WI38 (cell line): ENCODE results near the gene KRTAP2-2.
"Not testable (repeated sequence)": the region's sequence is repeated elsewhere in the genome, so short reads cannot be mapped to it uniquely, and the experiment has no call there.

ENCODE experiments used
- H3K4me3 ChIP-seq: 2 replicates; pipeline ENCODE4 v1.5.1; 2011; ENCODE audit warnings: low read depth, mild to moderate bottlenecking, control low read depth, low read length
- CTCF ChIP-seq: IDR thresholded peaks from 2 replicates; pipeline ENCODE4 v1.5.1; 2012; ENCODE audit warnings: low read depth, mild to moderate bottlenecking, control low read depth, low read length

KRTAP2-2 gene

DNA sequence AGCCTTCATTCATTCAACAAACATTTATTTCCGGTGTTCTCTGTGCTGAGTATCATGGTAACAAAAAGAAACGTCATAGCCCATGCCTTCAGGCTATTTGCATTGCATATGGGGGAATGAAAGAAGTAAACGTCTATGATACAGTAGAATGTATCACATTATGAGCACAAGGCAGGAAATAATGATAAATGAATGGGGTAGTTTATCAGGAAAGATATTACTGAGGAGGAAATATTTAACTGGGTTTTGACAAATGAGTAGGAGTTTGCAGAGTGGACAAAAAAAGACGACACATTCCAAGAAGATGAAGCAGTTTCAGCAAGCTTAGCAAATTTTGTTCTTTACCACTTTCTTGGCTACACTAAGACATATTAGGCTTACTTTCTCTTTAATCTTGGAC, 27.6 kb upstream of the KRTAP2-2 start:
- no peak for TF ChIP-seq CTCF
- H3K4me3 ChIP-seq = no peak overlapping the region

DNA sequence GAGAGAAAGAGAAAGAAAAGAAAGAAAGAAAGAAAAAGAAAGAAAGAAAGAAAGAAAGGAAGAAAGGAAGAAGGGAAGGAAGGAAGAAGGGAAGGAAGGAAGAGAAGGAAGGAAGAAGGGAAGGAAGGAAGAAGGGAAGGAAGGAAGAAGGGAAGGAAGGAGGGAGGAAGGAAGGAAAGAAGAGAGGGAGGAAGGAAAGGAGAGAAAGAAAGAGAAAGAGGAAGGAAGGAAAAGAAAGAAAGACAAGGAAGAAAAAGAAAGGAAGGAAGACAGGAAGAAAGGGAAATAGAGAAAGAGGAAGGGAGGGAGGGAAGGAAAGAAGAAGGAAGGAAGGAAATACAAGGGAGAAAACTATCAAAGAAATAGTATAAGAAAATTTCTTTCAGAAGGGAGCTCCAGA, 21.8 kb upstream of the KRTAP2-2 start:
- no peak overlapping the region for H3K4me3 ChIP-seq
- TF ChIP-seq CTCF = no peak

GRCh38 chr17:41073676-41074075, 18.6 kb upstream of the KRTAP2-2 start:
- no peak overlapping the region for H3K4me3 ChIP-seq
- no peak for TF ChIP-seq CTCF

DNA sequence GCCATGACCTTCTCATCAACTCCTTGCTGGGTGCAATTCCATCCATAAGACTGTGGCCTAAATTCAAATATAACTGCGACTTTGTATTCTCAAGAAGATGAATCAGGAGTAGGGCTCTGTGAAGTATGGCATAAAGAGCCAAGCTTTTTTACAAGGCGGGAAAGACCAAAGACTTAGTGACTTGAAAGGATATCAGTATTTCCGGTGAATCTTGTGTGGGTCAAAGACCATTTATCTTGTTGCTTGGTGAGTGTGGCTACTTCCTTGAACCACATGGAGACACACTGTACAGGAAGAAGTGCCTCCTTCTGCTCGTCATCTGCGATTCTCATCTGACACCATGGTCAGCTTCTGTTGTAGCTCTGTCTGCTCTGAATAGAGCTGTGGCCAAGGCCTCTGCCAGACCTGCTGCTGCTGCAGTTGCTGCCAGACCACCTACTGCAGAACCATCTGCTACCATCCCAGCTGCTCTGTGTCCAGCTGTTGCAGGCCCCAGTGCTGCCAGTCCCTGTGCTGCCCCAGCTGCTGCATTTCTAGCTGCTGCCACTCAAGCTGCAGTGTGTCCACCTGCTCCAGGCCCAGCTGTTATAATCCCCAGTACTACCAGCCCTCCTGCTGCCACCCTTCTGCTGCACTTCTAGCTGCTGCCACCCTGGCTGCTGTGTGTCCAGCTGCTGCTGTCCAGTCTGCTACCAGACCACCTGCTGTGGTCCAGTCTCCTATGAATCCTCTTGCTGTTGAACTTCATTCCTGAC, 16.8 kb upstream of the KRTAP2-2 start:
- no peak overlapping the region for H3K4me3 ChIP-seq
- no peak for TF ChIP-seq CTCF

DNA sequence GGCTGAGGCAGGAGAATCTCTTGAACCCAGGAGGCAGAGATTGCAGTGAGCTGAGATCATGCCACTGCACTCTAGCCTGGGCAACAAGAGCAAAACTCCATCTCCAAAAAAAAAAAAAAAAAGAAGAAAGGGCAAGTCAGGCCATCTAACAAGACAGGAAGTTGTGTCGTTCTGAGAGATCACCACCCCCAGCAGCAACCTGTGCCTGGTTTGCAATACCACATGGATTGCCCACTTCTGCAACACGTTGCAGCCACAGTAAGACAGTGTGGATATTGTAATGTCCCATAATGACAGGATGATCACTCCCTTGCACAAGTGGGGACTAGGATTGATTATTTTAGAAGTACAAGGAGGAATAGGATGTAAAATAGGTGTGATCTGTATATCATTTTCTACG, 14.0 kb upstream of the KRTAP2-2 start:
- no peak overlapping the region for H3K4me3 ChIP-seq
- TF ChIP-seq CTCF = no peak

DNA sequence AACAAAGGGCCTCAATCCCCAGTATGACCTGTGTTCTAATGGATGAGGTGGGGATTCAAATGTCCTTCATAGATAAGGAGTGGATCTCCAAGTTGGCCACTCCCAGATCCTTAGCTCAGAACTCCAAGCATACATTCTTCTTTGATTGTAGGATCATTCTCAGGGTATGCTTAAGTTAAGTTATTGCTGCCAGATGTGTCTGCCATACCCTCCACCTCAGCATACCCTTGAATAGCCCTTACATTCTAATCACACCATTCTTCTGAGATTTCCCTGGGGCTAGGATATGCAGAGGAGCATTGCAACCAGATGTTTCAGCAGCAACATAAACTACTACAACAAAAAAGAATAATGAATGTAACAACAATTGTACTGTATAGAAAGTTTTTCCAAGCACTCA, 12.3 kb upstream of the KRTAP2-2 start:
- H3K4me3 ChIP-seq = no peak overlapping the region
- TF ChIP-seq CTCF = no peak

DNA sequence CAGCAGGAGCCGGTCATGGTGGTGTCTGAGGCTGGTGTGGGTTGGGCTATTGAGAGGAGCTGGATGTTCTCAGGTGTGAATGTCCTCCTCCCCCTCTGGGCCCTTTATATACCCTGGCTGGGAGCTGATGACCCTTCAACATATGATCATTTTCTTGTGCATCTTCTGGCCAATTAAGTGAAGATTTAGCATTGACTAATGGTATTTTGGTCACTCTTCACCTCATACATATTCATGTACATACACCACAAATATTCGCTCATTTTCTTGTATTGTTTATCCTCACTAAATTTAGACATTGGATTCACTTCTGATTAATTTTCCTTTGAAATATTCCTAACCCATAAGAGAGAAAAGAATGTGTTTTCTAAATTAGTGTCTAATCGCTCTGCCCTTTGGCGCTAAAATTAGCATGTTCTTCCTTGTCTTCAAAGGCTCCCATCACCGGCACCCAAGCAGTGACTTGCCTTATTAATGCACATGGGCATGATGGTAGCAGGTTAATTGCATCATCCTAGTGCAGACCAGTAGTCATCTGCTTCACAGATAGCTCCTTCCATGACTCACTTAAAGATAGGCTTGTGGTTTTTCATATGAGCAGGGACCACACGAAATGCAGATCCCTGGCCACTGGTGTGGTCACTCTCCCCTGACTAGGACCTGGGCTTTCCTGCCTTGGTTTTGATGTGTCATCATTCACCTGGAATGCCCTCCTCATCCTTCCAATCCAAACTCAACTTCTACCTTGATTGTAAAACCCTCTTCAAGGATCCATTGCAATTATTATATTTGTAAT, 11.0 kb upstream of the KRTAP2-2 start, which contains the start of gene KRTAP2-4:
TSS of gene KRTAP2-4 (minus strand) at position 51 of the 796 bp plus-strand sequence. CDS start at position 17, 34 bp downstream.
- H3K4me3 ChIP-seq = no peak within 1 kb of the TSS
- TF ChIP-seq CTCF = no peak

- not testable (repeated sequence) for H3K4me3 ChIP-seq
Measured at GRCh38 chr17:41065016-41065689, 10.1 kb upstream of the KRTAP2-2 start.
